ENCODE measurements around the gene DIP2C. TPM values are rescaled to one million over a fixed set of nuclear protein-coding genes. Genes with fewer than 3 reads are reported as not detected.
"Not testable (repeated sequence)": the region's sequence is repeated elsewhere in the genome, so short reads cannot be mapped to it uniquely, and the experiment has no call there.

Gene DIP2C
- total RNA-seq, 1 donor from 2014 or later = 41.6 TPM

GRCh38 chr10:526651-527312, 162.7 kb downstream of the DIP2C start:
- FAIRE-seq = no peak
- no peak for DNase-seq (ENCODE audit: low spot score in 2 of 2)

DNA sequence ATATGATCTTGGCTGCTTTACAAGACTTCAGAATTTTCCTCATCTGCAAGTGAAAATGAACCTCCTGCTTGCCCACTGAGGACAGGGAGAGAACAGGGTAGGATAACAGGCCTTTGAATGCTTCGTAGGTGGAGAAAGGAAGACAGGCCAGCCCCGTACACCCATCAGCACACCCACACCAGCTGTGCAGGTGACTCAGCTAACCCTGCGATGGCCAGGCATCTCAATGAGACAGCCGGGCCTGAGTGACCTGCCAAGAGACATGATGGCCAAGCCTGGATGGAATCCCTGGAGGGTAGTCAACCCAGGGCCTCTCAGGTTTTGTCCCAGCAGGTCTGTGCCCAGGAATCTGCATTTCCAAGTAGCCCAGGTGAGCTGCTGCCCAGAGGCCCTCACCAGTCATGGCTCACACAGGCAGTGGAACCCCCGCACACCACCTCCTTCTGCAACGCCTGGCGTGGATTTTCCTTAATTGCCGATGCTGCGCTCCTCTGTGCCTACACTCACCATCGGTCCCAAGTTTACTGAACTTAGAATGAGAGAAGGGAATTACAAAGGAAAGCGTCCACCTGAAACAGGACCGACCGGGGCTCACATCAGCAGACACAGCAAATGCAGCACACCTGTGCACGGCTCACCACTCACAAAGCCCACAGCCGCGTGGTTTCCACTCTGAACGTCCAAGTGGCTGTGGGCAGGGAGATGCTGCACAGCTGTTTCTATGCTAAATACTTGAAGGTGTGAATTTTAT, 163.7 kb downstream of the DIP2C start:
- DNase-seq (ENCODE audit: low spot score in 2 of 2) = no peak
- no peak for FAIRE-seq

- no peak for FAIRE-seq
- no peak for DNase-seq (ENCODE audit: low spot score in 2 of 2)
These were observed 165.5 kb downstream of the DIP2C start for GRCh38 chr10:523925-524324.

DNA sequence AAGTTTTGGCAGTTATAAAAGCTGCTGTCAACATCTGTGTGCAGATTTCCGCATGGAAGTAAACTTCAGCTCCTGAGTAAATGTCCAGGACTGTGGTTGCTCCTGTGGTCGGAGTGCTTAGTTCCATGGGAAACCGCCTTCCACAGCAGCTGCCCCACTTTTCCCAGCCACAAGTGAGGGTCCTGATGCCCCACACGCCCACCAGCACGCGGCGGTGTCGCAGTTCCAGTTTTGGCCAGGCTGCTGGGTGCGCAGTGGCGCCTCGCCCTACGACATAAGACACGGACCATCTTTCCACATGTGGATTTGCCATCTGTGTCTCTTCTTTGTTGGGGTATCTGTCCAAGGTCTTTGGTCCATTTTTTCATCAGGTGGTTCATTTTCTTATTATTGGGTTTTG, 167.1 kb downstream of the DIP2C start:
- FAIRE-seq (no peak), DNase-seq (ENCODE audit: low spot score in 2 of 2) (no peak)

GRCh38 chr10:521261-522250, 167.9 kb downstream of the DIP2C start:
- FAIRE-seq (no peak), DNase-seq (ENCODE audit: low spot score in 2 of 2) (peak in 1 of 2 donors; percentile 65)

GRCh38 chr10:520402-520787, 169.1 kb downstream of the DIP2C start:
- FAIRE-seq (no peak), DNase-seq (ENCODE audit: low spot score in 2 of 2) (no peak)

DNA sequence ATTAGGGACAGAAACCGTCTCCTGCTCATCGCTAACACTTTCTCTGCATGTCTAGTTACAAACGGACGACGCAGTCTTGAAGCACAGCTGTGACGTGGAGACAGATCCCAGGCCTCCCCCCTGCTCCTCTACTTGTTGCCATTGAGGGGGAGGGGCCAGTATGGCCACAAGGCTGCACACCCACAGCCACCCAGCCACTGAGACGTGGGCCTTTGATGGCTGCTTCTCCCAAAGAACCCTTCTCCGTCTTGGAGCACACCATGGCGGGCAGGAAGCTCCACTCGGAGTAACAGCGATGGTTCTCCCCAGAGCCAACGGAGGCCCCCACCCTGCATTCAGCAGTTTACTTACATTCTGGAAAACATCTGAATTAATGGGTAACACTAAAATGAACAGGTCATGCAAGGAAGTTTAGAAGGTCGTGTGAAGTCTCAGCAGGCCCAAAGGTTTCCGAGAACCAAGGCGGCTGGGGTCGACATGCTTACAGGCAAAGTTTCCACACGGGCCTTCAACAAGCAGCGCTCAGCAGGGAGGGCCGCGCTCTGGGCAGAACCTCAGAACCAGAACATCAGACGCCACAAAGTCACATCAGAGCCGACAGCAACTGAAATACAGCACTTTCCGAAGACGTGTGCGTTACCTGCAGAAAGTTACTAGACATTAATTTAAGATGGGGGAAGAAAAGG, 169.6 kb downstream of the DIP2C start:
- FAIRE-seq (no peak), DNase-seq (ENCODE audit: low spot score in 2 of 2) (no peak)

GRCh38 chr10:519055-519715, 170.3 kb downstream of the DIP2C start:
- FAIRE-seq = no peak

GRCh38 chr10:517872-518475, 171.5 kb downstream of the DIP2C start:
- FAIRE-seq (no peak), DNase-seq (ENCODE audit: low spot score in 2 of 2) (no peak)

More at GRCh38 chr10:519055-519715, 170.3 kb downstream of the DIP2C start:
- DNase-seq (ENCODE audit: low spot score in 2 of 2) = no peak

DNA sequence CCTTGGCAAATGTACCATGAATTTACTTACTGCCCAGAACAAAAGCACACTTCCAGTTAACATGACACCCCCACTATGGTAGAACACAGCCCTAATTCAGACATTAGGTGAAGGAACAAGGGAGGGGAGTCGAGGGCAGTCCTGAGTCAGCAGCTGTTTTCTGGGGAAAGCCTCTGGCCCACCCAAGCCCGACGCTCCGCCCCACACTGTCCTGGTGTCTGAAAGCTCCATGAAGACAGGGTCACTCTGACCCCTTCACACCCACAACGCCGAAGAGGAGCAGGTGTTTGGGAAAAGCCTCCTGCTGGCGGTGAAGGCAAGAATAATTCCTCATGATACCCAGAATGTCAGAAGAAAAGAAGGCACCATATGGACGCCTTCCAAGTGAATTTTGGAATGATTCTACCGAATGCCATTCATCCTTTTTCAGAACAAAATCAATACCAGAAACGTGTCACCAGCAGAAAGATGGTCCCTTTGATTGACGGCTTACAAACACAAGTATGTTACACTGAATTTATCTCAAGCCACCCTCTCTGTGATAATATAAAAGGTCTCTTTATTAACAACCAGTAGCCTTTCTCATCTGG, 172.1 kb downstream of the DIP2C start:
- no peak for FAIRE-seq
- no peak for DNase-seq (ENCODE audit: low spot score in 2 of 2)

GRCh38 chr10:516764-517163, 172.7 kb downstream of the DIP2C start:
- FAIRE-seq (no peak), DNase-seq (ENCODE audit: low spot score in 2 of 2) (no peak)

- FAIRE-seq = no peak
- no peak for DNase-seq (ENCODE audit: low spot score in 2 of 2)
These were observed 173.8 kb downstream of the DIP2C start for GRCh38 chr10:515674-516073.

GRCh38 chr10:514137-514671, 175.3 kb downstream of the DIP2C start:
- FAIRE-seq = no peak
- DNase-seq (ENCODE audit: low spot score in 2 of 2) = peak; percentile 51 to 61

GRCh38 chr10:513393-513792, 176.1 kb downstream of the DIP2C start:
- FAIRE-seq (no peak), DNase-seq (ENCODE audit: low spot score in 2 of 2) (no peak)

- DNase-seq (ENCODE audit: low spot score in 2 of 2); FAIRE-seq: not testable (repeated sequence)
These were observed 176.8 kb downstream of the DIP2C start for GRCh38 chr10:512661-513060.

DNA sequence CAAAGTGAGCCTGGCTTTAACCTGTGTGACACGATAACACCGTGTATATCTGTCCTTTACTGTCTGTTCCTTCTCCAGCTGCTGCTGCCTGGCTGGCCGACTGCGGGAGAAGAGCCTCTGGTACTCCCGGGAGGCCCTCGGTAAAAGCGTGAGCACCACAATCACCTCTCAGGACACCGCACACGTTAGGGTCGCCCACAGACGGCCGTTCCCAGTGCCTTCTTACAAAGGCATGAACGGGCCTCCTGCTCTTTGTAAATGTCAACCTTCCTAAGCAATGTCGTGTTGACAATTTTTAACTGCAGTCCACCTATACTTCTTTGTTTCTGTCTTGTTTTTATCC, 177.6 kb downstream of the DIP2C start:
- FAIRE-seq (no peak), DNase-seq (ENCODE audit: low spot score in 2 of 2) (no peak)

DNA sequence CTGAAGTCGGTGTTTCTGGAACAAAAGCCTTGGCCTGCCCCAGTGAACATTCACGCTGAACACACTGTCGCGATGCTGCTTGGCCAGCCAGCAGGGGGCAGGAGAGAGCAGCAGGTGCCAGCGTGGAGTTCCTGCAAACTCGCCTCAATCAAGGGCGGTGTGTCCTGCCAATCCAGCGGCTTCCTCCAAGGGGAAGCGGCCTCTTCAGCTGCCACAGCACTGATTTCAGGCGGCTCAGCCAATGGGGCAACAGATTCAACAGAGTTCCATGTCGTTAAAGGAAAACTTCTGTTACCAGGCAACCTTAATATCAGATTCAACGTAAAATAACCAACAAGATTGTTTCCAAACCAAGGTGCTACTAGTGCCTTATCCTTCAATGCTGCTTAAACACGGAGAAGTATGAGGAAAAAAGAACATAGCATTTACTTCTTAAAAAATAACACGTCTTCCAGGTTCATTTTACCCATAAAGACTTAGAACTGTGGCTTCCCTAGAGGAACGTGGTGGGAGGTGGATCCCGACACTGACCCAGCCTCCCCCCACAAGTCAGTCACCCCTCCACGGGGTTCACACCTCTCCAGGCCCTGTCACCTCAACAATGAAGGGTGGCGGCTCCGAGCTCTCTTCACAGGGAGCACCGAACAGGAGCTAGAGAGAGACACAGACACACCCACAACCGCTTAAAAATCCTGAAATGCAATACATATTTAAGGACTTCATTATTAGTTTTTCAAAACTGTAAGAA, 178.2 kb downstream of the DIP2C start:
- DNase-seq (ENCODE audit: low spot score in 2 of 2) = peak; percentile 74 to 88
- peak; percentile 3 for FAIRE-seq

- DNase-seq (ENCODE audit: low spot score in 2 of 2) = no peak
- FAIRE-seq = no peak
These were observed 179.0 kb downstream of the DIP2C start for GRCh38 chr10:510415-510881.
